Skeletal muscle cell (primary cell): ENCODE results near the gene TMEM40.
"Not testable (repeated sequence)": the region's sequence is repeated elsewhere in the genome, so short reads cannot be mapped to it uniquely, and the experiment has no call there.

Experiments used
- DNase-seq: peaks from one replicate; pipeline ENCODE4 v3.0.0-alpha.2; 2010; ENCODE audit warnings: low read depth
- H3K4me3 ChIP-seq: 2 replicates; pipeline ENCODE4 v1.5.1; 2011; ENCODE audit warnings: low read depth, mild to moderate bottlenecking, control low read depth, low read length, moderate library complexity

The TMEM40 gene, protein sequence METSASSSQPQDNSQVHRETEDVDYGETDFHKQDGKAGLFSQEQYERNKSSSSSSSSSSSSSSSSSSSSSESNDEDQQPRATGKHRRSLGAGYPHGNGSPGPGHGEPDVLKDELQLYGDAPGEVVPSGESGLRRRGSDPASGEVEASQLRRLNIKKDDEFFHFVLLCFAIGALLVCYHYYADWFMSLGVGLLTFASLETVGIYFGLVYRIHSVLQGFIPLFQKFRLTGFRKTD

DNA sequence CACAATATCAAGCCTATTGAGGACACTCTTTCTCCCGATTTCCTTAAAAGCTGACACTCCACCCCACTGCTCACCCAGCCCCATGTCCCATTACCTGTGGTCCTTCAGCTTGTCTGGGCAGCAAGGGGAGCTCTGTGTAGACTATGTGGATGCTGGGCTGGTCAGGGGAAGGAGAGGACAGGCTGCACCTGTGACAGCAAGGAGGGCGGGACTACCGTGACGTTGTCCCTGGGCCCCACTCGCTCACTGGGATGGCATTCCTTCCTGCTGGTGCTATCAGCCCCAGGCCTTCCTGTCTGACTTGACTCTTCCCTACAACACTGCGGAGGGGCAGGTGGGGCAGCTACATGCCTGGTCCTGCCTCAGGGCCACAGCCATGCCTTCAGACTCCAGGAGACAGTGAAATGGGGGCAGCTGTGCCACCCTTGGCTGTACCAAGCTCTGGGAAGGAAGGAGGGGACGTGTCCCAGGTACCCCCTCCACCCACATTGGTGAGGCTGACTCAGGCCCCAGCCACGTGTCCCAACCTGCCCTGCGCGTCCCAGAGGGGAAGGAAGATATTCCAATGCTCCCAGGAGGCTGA is at the start of gene TMEM40:
Gene TMEM40, minus strand, starts transcription at position 163 of the 583 bp plus-strand sequence. CDS start 9,427 bp downstream, outside the sequence.
- no peak within 1 kb of the TSS for H3K4me3 ChIP-seq
- DNase-seq, result no peak

DNA sequence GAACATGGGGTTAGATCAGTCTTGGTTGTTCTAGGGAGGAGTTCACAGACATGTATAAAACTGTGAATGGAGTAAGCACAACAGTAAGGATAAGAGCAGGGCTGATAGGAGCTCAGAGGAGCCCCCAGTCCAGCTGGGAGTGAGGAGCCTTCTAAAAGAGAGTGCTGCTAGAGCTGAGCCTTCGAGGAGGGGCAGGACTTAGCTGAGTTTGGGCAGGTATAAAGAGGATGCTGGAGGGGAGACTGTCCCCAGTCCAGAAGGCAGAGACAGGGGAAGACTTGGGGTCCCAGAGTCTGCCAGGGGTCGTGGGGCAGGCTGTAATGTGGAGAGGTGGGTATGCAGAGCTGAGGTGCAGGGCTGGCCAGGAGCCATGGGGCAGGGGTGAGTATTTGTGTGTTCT is 49.5 kb upstream of the TMEM40 start:
- H3K4me3 ChIP-seq, result no peak overlapping the region
- no peak for DNase-seq

DNA sequence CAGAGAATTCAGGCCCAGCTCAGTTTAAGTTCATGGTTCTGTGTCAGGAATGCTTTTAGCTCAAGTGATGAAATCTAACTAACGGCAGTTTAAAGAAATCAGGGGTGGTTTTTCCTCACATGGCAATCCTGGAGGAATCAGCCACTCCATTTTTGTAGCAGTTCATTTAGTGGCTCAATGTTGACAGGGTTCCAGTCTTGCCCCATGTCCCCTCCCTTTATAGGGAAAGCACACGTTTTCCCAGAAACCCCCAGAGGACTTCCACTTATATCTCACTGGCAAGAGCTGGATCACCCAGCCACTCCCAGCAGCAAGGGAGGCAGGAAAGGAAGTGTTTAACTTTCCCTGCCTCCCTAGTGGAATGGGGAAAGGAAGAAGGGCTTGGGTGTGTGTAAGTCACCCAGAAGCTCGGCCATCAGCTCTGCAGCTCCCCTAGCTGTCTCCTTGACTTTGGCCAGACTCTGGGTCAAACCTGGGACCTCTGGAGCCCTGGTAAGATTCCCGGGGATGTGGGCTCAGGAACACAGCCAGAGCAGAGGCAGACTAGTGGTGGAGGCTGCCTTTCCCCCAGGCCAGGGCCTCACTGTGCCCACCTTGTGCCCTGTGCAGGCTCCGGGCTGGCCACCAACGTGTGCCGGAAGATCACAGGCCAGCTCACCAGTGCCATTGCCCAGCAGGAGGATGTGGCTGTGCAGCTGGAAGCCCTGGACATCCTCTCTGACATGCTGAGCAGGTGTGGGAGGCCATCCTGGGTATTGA is 48.7 kb upstream of the TMEM40 start:
- no peak overlapping the region for H3K4me3 ChIP-seq

DNA sequence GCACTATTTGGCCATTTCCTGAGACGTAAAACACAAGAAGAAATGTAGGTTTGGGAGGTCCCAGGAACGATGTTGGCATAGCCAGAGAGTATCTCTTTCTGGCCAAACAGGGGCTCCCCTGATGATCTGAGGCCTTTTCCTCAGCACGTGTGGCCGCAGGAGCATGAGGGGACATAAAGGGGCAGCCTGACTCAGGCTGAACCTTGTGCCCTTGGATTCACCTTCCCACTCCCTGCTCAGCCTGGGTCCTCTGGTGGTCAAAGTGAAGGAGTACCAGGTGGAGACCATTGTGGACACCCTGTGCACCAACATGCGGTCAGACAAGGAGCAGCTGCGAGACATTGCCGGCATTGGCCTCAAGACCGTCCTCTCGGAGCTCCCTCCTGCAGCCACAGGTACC is 48.0 kb upstream of the TMEM40 start:
- no peak for DNase-seq
- no peak overlapping the region for H3K4me3 ChIP-seq

More for the DNA sequence above, 48.7 kb upstream of the TMEM40 start:
- DNase-seq, result no peak

DNA sequence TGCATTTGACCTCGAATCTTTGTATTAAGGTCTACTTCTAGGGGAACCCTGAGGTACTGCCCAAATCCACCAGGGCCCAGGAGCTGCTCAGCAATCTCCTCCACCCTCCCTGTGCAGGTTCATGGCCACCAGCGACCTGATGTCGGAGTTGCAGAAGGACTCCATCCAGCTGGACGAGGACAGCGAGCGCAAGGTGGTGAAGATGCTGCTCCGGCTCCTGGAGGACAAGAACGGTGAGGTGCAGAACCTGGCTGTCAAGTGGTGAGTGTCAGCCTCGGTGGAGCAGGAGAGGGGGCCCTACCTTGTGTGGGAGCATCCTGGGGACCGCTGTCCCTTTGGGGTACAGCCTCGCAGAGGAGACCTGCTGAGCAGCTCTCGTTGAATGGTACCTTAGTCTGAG is 44.3 kb upstream of the TMEM40 start:
- no peak overlapping the region for H3K4me3 ChIP-seq
- no peak for DNase-seq

DNA sequence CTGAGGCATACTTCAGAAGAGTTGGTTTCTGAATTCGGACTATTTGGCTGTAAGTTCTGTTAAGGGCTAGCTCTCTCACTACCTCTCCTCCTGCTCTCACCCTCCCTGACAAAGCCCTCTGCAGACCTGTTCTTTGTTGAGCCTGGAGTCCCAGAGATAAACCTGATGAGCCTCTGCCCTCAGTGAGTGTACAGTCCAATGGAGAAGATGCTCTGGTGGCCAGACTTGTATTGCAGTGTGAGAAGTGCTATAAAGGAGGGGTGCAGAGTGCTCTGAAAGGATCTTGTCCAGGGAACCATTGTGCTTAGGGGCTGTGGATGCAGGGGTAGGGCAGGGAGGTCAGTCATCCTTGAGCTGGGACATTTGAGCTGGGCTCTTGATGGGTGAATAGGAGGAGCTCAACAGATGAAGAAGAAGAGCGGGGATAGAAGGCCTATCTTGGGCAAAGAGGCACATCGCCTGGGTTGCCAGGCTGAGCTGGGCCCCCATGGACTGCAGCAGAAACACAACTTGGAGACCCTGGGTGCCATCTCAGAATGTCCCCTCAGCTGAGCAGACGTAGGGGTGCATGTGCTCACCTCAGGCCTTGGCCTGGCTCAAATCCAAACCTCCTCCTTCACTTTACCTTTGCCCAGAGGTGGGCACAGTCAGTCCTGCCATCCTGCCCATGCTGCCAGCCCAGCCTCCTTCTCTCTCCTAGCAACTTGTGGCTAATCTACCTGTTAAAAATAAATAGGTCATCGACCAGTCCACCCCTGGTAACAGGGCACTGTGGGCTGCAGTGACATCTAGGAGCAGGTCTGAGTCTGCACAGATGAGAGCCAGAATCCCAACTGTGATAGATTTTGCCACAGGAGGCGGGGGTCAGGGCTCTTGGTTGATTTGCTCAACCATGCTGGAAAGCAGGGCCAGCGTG is 40.7 kb upstream of the TMEM40 start:
- DNase-seq, result no peak
- no peak overlapping the region for H3K4me3 ChIP-seq

DNA sequence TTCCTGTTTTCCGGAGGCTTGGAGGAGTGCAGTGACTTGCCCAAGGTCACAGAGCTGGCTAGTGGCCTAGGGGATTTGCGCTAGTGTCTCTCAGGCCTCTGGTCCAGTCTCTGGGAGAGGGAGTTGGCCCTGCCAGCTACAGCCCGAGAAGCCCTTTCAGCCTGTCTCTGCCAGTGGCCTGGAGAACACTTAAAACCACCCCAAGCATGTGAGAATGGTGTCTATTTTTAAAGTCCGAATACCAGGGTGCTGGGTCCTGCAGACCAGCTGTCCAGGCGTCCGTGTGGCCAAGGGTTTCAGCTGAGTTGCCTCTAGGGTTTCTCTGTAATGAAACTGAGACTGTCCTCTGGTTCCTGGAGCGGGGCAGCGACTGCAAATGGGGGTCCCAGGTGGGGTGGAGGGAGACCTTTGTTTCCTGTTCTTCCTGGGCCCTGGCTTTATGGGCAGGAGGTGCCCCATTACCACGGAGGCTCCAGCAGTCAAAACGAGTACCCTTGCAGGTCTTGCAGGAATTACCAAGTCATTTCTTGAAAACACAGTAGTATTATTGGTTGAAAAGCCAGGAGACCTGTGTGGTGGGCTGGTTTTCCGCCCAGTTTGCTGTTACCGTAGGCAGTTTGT is 39.6 kb upstream of the TMEM40 start:
- no peak overlapping the region for H3K4me3 ChIP-seq
- DNase-seq, result no peak

DNA sequence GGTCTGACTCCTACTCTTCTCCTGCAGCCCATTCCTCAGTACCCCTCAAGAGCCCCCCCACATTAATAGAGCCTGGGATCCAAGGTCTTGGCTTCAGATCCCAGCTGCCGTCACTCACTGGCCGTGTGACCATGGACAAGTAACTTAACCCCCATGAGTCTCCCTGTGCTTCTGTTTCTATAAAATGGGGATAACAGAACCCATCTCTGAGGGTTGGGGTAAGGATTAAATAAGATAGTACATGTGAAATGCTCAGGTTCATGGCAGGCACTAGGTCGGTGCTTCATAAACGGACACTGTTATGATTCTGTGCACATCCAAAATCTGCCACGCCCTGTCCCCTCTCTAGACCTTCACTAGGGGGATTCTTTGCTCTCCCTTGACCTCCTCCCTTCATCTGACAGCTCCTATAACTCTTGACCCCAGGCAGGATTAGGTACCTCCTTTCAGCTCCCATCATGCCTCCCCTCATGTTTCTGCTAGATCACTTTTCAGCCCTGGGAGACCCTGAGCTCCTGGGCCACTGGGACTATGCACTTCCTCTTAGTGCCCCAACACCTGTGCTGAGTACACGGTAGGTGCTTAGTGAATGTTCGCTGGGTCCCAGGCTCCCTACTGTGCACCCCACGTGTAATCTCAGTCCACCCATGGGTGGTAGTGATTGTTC is 39.0 kb upstream of the TMEM40 start:
- no peak for DNase-seq
- no peak overlapping the region for H3K4me3 ChIP-seq

DNA sequence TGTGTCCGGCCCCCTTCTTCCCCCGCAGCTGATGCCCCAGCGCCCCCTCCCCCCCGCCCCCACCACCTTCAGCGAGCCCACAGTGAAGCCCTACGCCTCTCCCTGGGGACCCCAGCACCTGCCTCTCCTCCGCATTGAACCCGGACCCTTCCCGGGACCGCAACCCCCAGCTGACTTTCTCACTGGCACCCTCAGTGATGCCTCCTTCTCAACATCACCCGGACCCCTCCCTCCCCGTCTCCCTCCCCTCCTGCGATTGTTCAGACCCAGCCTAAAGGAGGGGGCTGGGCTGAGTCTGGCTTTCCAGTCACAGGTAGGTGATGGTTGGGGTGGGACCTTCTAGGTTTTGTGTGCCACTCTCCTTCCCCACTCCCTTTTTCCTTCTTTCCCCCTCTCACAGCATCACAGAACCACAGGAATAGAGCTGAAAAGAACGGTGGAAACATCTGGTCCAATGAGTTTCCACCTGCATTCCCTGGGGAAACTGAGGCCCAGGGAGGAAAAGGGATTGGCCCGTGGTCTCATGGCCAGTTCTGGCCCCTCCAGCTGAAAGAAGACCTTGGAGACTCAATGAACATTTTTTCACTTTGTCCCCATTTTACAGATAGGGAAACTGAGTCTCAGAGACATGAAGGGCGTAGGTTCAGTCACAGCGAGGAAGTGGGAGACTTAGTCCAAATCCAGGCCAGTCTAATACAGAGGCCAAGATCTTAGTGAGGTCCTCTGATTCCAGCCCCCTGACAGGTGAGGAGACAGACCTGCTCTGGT is 38.2 kb upstream of the TMEM40 start:
- DNase-seq, result no peak
- H3K4me3 ChIP-seq, result peak overlapping the region; percentile 58

DNA sequence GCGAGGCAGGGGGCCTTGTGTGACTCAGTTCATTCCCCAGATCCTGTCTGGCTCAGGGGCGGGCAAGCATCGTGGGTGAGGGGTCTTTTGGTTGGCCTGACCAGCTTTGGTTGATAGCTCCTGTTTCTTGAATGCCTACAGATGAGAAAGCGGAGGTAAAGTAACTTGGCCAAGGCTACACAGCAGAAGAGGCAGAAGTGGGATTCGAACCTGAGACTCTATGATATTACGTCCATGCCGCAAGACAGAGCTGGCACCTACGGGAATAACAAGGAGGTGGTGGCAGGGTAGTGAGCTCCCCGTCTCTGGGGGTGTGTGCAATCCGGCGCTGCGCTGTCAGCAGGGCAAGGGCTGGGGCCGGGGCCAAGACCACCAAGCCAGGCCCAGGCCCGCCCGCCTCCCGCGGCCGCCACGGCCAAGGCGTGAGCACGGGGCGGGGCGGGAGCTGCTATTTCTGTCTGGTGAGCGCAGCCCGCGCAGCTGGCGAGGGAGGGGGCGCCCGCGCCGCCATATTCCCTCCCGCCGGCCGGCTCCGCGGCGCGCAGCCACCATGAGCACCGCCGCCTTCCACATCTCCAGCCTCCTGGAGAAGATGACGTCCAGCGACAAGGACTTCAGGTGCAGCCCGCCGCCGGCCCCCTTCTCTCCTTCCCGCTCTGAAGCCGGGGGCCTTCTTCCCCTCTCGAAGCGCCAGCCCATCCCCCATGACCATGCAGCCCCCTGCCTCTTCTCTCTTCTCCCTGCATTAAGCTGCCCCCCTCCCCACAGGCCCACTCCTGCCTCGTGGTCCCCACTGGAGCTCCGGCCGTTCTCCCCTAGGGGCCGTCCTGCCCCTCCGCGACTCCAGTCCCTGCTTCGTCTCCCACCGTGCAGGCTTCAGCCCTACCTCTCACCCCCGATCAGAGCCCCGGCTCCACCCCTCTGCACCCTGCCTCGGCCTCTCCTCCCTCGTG is 37.4 kb upstream of the TMEM40 start, which contains the start of gene CAND2:
Gene CAND2, plus strand, starts transcription at position 510 of the 953 bp plus-strand sequence. Its CDS starts 41 bp downstream, at position 551.
- H3K4me3 ChIP-seq, result peak within 1 kb of the TSS; percentile 58
- DNase-seq, result no peak

DNA sequence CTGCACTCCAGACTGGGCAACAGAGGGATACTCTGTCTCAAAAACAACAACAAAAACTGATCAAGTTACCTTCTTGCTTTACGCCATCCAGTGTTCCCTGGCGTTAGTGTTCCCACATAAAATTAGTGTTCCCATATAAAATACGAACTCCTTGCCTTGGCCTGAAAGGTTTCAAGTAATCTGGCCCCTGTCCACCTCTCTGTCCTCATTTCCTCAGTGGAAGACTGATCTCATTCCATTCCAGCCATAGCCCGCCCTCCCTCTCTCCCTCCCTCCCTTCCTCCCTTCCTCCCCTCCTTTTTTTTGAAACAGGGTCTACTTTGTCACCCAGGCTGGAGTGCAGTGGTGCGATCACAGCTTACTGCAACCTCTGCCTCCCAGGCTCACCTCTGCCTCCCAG is 34.6 kb upstream of the TMEM40 start:
- no peak overlapping the region for H3K4me3 ChIP-seq
- DNase-seq, result no peak

DNA sequence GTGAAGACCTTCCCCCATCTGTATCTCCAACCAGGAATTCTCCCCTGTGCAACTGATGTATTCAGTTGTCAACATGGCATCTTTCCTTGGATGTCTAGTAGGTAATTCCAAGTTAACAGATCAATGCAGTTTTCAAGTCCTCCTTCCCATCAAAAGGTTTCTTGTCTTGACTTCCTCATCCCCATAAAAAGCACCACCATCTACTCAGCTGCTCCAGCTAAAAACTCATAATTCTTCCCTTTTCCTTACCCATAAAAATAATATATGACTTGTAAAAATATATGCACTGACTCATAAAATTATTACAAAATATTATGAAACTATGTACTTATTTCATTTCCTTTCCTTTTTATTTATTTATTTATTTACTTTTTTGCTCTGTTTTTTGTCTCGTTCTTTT is 32.4 kb upstream of the TMEM40 start:
- H3K4me3 ChIP-seq, result no peak overlapping the region
- DNase-seq, result no peak

DNA sequence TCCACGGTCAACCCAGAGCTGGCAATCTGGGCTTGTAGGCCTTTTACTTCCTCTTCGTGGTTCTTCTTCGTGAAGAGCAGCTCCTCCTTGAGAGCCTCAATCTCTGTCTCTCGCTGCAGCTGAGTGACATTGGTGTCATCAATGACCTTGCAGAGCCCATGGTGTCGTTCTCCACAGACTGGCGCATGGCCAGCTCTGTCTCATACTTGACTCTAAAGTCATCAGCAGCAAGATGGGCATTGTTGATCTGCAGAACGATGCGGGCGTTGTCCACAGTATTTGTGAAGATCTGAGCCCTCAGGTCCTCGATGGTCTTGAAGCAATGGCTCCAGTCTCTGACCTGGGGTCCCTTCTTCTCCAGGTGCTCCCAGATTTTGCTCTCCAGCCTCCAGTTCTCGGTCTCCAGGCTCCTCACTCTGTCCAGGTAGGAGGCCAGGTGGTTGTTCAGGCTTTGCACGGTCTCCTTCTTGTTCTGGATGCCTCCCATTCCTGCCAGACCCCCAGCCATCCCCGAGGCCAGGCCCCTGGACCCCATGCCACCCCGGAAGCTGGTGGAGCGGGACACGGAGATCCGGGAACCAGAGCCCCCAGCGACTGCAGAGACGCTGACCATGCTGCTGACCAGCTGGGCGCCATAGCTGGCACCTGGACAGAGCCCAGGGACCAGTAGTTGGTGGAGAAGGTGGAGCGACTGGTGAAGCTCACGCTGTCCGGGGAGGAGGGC is 29.1 kb upstream of the TMEM40 start:
- not testable (repeated sequence) for H3K4me3 ChIP-seq, DNase-seq

DNA sequence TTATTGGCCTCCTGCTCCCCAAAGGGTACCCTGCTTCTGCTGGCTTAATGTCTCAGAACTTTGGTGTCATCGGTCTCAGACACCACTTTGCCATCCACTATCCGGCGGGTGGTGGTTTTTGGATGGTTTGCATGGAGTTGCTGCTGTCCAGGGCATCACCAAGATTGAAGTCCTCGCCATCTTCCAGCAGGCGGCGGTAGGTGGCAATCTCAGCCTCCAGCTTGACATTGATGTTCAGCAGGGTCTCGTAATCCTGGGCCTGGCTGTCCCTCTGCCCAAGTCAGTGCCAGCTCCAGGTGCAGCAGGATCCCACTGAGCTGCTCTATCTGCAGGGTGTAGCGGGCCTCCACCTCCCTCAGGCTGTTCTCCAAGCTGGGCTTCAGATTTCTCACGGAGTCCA is 28.3 kb upstream of the TMEM40 start:
- H3K4me3 ChIP-seq, DNase-seq: not testable (repeated sequence)

DNA sequence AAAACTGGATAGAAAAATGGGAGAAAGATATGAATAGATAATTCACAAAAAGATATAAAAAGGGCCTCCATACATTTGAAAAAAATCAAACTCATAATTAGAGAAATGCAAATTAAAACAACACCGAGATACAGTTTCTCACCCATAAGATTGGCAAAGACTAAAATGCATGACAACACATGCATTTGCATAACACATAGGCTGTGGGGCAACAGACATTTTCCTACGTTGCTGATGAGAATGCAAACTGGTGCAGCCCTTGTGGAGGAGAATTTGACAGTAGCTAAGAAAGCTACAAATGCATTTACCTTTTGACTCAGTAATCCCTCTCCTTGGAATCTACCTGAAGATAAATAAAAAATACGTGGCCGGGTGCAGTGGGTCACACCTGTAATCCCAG is 26.0 kb upstream of the TMEM40 start:
- H3K4me3 ChIP-seq, result no peak overlapping the region
- no peak for DNase-seq

DNA sequence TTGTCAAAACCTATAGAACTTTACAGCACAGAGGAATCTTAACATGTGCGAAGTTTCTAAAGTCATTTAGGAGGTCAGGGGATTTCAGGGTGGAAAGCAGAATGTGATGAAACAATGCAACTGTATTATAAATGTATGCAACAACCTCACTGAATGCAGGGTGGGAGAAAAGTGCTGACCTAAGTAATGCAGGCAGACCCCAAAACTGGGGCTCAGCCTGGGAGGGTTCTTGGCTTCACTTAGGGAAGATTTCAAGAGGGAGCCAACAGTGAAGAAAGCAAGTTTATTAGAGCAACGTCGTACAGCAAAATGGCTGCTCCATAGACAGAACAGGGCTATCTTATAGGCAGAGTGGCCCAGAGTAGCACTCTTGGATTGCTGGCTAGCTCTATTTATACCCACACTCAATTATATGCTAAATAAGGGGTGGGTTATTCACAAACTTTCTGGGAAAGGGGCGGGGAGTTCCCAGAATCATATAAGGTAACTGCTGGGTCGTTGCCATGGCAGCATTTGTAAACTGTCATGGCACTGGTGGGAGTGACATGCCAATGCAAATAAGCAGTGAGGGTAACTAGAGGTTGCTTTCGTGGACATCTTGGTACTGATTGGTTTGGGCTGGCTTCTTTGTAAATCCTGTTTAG is 23.2 kb upstream of the TMEM40 start:
- DNase-seq, result no peak
- no peak overlapping the region for H3K4me3 ChIP-seq
